GM21576 (cell line): ENCODE measurements around the gene LYPLA2.
A peak's percentile ranks its signal among the peaks of the same experiment; 100 is the strongest.
"Not testable (repeated sequence)": the region's sequence is repeated elsewhere in the genome, so short reads cannot be mapped to it uniquely, and the experiment has no call there.

ENCODE experiments used
- ATAC-seq: cut with Tn5 transposase; IDR thresholded peaks from one replicate; pipeline ENCODE4 v1.9.1; 2021; ENCODE audit warnings: mild to moderate bottlenecking, moderate library complexity; ENCODE audit not compliant: unreplicated experiment

The LYPLA2 gene

GRCh38 chr1:23825762-23826522 is 35.0 kb downstream of the LYPLA2 start:
- ATAC-seq, result peak; percentile 34

GRCh38 chr1:23826590-23826989 is 35.6 kb downstream of the LYPLA2 start:
- not testable (repeated sequence) for ATAC-seq

- no peak for ATAC-seq
These were observed 36.8 kb downstream of the LYPLA2 start for GRCh38 chr1:23827717-23828116.

- not testable (repeated sequence) for ATAC-seq
These were observed 43.2 kb downstream of the LYPLA2 start for GRCh38 chr1:23834156-23834555.

- no peak for ATAC-seq
These were observed 45.1 kb downstream of the LYPLA2 start for GRCh38 chr1:23836037-23836436.

GRCh38 chr1:23837908-23838307 is 47.0 kb downstream of the LYPLA2 start:
- ATAC-seq, result no peak

GRCh38 chr1:23838401-23838866 is 47.5 kb downstream of the LYPLA2 start:
- ATAC-seq, result no peak

GRCh38 chr1:23843644-23844043 is 52.7 kb downstream of the LYPLA2 start:
- ATAC-seq, result no peak
